Measurements from ENCODE around the gene TAF11L5.
"Not testable (repeated sequence)": the region's sequence is repeated elsewhere in the genome, so short reads cannot be mapped to it uniquely, and the experiment has no call there.

The TAF11L5 gene

DNA sequence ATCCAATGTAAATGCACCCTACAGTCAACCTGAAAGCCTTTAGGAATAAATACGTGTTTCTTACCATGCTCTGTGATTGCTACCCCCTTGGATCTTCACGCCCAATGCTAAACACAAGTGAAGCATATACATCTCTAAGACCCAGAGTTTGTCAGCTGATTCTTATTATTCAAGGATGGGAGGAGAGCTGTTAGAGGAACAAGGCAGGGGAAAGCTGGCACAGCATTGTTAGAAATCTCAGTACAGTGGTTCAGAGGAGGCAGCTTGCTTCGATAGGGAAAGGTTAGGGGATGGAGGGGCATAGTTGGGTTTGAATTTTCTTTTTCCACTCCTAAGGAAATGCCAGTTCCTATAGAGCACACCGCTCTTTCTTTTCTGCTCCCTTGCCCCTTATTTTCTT lies 43.7 kb upstream of the TAF11L5 start (continued):
- TF ChIP-seq, protein P1, sequence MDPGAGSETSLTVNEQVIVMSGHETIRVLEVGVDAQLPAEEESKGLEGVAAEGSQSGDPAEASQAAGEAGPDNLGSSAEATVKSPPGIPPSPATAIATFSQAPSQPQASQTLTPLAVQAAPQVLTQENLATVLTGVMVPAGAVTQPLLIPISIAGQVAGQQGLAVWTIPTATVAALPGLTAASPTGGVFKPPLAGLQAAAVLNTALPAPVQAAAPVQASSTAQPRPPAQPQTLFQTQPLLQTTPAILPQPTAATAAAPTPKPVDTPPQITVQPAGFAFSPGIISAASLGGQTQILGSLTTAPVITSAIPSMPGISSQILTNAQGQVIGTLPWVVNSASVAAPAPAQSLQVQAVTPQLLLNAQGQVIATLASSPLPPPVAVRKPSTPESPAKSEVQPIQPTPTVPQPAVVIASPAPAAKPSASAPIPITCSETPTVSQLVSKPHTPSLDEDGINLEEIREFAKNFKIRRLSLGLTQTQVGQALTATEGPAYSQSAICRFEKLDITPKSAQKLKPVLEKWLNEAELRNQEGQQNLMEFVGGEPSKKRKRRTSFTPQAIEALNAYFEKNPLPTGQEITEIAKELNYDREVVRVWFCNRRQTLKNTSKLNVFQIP (CRISPR knock-in tag; IDR thresholded peaks at IDR 0.05; ENCODE audit: borderline replicate concordance, low read depth) = no peak
- no peak for TF ChIP-seq CSDC2 (CRISPR knock-in tag; IDR thresholded peaks at IDR 0.05)

DNA sequence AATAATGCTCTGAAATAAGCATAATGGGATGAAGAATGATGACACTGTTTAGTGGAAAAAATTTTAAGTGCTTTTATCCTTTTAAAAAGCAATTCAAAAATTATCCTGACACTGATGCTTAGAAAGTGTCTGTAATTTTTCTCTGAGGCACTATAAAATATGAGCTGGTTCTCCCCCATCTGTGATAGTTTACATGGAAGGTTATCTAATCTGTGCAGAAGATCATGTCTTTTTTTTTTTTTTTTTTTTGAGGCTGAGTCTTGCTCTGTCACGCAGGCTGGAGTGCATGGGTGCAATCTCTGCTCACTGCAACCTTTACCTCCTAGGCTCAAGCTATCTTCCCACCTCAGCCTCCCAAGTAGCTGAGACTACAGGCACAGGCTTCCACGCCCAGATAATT lies 42.2 kb upstream of the TAF11L5 start:
- TF ChIP-seq GLIS3 (CRISPR knock-in tag; IDR thresholded peaks at IDR 0.05) = no peak
- TF ChIP-seq SNAI2 (CRISPR knock-in tag; IDR thresholded peaks at IDR 0.05) = no peak
- no peak for TF ChIP-seq PPARA (CRISPR knock-in tag; IDR thresholded peaks at IDR 0.05; ENCODE audit: borderline replicate concordance)
- ATAC-seq = no peak

DNA sequence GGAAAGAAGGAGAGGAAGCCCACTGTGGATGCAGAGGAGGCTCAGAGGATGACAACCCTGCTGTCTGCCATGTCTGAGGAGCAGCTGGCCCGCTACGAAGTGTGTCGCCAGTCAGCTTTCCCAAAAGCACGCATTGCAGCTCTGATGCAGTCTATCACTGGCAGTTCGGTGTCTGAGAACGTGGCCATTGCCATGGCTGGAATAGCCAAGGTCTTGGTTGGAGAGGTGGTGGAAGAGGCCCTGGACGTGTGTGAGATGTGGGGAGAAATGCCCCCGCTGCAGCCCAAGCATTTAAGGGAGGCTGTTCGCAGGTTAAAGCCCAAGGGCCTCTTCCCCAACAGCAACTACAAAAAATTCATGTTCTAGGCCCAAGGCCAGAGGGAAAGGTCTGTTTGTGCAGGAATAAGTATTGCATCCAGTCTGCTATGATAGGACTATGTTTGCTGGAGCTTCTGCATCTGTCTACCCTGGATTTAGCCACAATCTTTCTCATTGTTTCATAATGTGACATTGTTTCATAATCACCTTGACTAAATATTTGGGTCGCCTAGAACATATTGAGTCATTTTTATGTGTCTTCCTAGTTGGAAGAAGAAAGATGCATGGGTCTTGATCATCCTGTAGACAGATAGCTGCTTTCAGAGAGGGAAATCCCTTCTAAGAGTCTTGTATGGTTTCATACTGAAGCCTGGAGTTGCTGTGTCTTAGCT lies 38.4 kb upstream of the TAF11L5 start:
- ATAC-seq = not testable (repeated sequence)

DNA sequence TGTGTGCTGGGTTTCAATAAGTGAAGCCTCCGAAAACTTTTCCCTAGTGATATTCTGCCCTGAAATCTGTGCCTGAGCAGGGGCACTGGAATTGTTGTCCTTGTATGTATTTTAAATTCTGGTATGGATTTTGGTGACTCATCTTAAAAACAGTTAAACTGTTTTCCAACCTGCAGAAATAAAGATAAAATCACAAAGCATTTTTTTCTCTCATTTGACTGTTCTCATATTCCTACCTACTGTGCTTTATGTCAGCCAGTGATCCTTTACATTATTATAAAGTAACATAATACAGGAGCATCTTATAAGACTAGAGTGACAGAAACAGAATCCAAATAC lies 37.9 kb upstream of the TAF11L5 start:
- ATAC-seq = no peak
- TF ChIP-seq, protein P2, sequence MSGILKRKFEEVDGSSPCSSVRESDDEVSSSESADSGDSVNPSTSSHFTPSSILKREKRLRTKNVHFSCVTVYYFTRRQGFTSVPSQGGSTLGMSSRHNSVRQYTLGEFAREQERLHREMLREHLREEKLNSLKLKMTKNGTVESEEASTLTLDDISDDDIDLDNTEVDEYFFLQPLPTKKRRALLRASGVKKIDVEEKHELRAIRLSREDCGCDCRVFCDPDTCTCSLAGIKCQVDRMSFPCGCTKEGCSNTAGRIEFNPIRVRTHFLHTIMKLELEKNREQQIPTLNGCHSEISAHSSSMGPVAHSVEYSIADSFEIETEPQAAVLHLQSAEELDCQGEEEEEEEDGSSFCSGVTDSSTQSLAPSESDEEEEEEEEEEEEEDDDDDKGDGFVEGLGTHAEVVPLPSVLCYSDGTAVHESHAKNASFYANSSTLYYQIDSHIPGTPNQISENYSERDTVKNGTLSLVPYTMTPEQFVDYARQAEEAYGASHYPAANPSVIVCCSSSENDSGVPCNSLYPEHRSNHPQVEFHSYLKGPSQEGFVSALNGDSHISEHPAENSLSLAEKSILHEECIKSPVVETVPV (CRISPR knock-in tag; IDR thresholded peaks at IDR 0.05) = no peak

DNA sequence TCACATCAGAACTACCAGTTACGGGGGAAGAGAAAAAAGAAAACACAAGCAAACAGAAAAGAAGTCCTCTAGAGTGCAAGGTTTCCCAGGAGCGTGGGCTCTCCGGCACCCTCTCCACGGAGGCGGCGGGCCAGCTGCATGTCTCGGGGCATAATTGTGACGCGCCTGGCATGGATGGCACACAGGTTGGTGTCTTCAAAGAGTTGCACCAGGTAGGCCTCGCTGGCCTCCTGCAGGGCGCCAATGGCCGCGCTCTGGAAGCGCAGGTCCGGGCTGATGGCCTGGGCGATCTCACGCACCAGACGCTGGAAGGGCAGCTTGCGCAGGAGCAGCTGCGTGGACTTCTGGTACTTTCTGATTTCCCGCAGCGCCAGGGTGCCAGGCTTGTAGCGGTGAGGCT lies 33.8 kb upstream of the TAF11L5 start:
- not testable (repeated sequence) for ATAC-seq

DNA sequence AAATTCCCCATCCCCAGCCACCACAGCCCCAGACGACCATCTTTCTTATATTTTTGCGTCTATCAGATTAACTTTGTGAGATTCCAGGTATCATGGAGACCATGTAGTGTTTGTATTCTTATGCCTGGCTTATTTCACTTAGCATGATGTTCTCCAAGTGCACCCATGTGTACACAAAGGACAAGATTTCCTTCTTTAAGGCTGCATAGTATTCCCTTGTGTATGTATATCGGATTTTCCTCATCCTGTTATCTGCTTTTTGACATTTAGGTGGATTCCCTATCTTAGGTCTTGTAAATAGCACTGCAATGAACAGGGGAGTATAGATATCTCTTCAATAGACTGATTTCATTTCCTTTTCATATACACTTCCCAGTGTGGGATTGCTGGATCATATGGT lies 32.3 kb upstream of the TAF11L5 start:
- ATAC-seq = no peak
- TF ChIP-seq, protein P2 (CRISPR knock-in tag; IDR thresholded peaks at IDR 0.05) = no peak
- TF ChIP-seq ZNF70 (CRISPR knock-in tag; IDR thresholded peaks at IDR 0.05) (no peak), RARB (CRISPR knock-in tag; IDR thresholded peaks at IDR 0.05) (no peak), PPARA (CRISPR knock-in tag; IDR thresholded peaks at IDR 0.05; ENCODE audit: borderline replicate concordance) (no peak), SNAI2 (CRISPR knock-in tag; IDR thresholded peaks at IDR 0.05) (no peak), TCF4 (CRISPR knock-in tag; IDR thresholded peaks at IDR 0.05; ENCODE audit: borderline replicate concordance) (no peak), GLIS3 (CRISPR knock-in tag; IDR thresholded peaks at IDR 0.05) (no peak), ZFP3 (CRISPR knock-in tag; IDR thresholded peaks at IDR 0.05) (no peak), ZNF8 (CRISPR knock-in tag; IDR thresholded peaks at IDR 0.05) (no peak), ZNF565 (CRISPR knock-in tag; conservative IDR thresholded peaks at IDR 0.05; ENCODE audit: low read depth) (no peak)
- TF ChIP-seq, protein P3, sequence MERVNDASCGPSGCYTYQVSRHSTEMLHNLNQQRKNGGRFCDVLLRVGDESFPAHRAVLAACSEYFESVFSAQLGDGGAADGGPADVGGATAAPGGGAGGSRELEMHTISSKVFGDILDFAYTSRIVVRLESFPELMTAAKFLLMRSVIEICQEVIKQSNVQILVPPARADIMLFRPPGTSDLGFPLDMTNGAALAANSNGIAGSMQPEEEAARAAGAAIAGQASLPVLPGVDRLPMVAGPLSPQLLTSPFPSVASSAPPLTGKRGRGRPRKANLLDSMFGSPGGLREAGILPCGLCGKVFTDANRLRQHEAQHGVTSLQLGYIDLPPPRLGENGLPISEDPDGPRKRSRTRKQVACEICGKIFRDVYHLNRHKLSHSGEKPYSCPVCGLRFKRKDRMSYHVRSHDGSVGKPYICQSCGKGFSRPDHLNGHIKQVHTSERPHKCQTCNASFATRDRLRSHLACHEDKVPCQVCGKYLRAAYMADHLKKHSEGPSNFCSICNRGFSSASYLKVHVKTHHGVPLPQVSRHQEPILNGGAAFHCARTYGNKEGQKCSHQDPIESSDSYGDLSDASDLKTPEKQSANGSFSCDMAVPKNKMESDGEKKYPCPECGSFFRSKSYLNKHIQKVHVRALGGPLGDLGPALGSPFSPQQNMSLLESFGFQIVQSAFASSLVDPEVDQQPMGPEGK (CRISPR knock-in tag; IDR thresholded peaks at IDR 0.05; ENCODE audit: borderline replicate concordance) = no peak
- TF ChIP-seq, protein P4, sequence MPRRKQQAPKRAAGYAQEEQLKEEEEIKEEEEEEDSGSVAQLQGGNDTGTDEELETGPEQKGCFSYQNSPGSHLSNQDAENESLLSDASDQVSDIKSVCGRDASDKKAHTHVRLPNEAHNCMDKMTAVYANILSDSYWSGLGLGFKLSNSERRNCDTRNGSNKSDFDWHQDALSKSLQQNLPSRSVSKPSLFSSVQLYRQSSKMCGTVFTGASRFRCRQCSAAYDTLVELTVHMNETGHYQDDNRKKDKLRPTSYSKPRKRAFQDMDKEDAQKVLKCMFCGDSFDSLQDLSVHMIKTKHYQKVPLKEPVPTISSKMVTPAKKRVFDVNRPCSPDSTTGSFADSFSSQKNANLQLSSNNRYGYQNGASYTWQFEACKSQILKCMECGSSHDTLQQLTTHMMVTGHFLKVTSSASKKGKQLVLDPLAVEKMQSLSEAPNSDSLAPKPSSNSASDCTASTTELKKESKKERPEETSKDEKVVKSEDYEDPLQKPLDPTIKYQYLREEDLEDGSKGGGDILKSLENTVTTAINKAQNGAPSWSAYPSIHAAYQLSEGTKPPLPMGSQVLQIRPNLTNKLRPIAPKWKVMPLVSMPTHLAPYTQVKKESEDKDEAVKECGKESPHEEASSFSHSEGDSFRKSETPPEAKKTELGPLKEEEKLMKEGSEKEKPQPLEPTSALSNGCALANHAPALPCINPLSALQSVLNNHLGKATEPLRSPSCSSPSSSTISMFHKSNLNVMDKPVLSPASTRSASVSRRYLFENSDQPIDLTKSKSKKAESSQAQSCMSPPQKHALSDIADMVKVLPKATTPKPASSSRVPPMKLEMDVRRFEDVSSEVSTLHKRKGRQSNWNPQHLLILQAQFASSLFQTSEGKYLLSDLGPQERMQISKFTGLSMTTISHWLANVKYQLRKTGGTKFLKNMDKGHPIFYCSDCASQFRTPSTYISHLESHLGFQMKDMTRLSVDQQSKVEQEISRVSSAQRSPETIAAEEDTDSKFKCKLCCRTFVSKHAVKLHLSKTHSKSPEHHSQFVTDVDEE (CRISPR knock-in tag; IDR thresholded peaks at IDR 0.05) = no peak
